A673 (cell line): Measurements from ENCODE around the gene VPS50. TPM values are rescaled to one million over a fixed set of nuclear protein-coding genes. Genes with fewer than 3 reads are reported as not detected.
A peak's percentile ranks its signal among the peaks of the same experiment; 100 is the strongest.

Source experiments
- BruUV-seq: library from RNA; stranded (reverse); fragments of 400-500 nt; replicated peaks from 2 replicates; lab custom pipeline; 2021; lab: Mats Ljungman, UMichigan
- CTCF ChIA-PET: fragments of 300-600 bp; sonication (Branson Sonifier 250); formaldehyde crosslinking; loops from one replicate; lab custom pipeline; 2022; ENCODE audit warnings: antibody characterized with exemption; lab: Charles Lee
- POLR2A ChIA-PET: fragments of 300-600 bp; sonication (Branson Sonifier 250); formaldehyde crosslinking; loops from one replicate; lab custom pipeline; 2022; ENCODE audit warnings: antibody characterized with exemption; ENCODE audit not compliant: low non-redundant PET; lab: Charles Lee
- DNase-seq: peaks from one replicate; pipeline ENCODE4 v3.0.0-alpha.2; 2015; ENCODE audit warnings: low spot score
- H3K27ac ChIP-seq: fragments of 200-600 bp; sonication (generic); 2 replicates; pipeline ENCODE4 v1.5.1; 2016; ENCODE audit warnings: mixed run types, low read depth, mild to moderate bottlenecking, mixed read lengths, antibody characterized with exemption, low read length; ENCODE audit not compliant: poor library complexity, severe bottlenecking
- H3K27me3 ChIP-seq: fragments of 200-600 bp; sonication (generic); replicated peaks from 2 replicates; pipeline ENCODE4 v1.6.1; 2017; ENCODE audit warnings: mixed run types, low read depth, mild to moderate bottlenecking, mixed read lengths, antibody characterized with exemption, low read length; ENCODE audit not compliant: insufficient read depth, poor library complexity
- H3K36me3 ChIP-seq: fragments of 200-600 bp; sonication (generic); 2 replicates; pipeline ENCODE4 v1.6.1; 2016; ENCODE audit warnings: mixed run types, mild to moderate bottlenecking, mixed read lengths, antibody characterized with exemption, low read length; ENCODE audit not compliant: insufficient read depth, poor library complexity, severe bottlenecking
- H3K4me1 ChIP-seq: fragments of 200-600 bp; sonication (generic); 2 replicates; pipeline ENCODE4 v1.6.1; 2017; ENCODE audit warnings: mixed run types, mild to moderate bottlenecking, mixed read lengths, antibody characterized with exemption, low read length; ENCODE audit not compliant: insufficient read depth, poor library complexity, severe bottlenecking
- H3K4me3 ChIP-seq: fragments of 200-600 bp; sonication (generic); 2 replicates; pipeline ENCODE4 v1.5.1; 2016; ENCODE audit warnings: low read depth, mixed run types, mild to moderate bottlenecking, mixed read lengths, low read length; ENCODE audit not compliant: poor library complexity, severe bottlenecking
- H3K9me3 ChIP-seq: fragments of 200-600 bp; sonication (generic); 2 replicates; pipeline ENCODE4 v1.6.1; 2016; ENCODE audit warnings: mixed run types, low read depth, mild to moderate bottlenecking, mixed read lengths, antibody characterized with exemption, low read length; ENCODE audit not compliant: poor library complexity, severe bottlenecking
- EZH2 ChIP-seq: fragments of 200-600 bp; sonication (generic); IDR thresholded peaks from 2 replicates; pipeline ENCODE4 v1.6.1; 2017; ENCODE audit warnings: borderline replicate concordance, low read depth, mild to moderate bottlenecking, mixed read lengths, antibody characterized with exemption, low read length; ENCODE audit not compliant: poor library complexity, severe bottlenecking
- intact Hi-C: fragments of 100-400 bp; cut with micrococcal nuclease; formaldehyde crosslinking; loops from one replicate; pipeline ENCODE4 v1.10.0; 2022; ENCODE audit not compliant: unreplicated experiment
- total RNA-seq: library from RNA; stranded (reverse); gene quantifications from 2 replicates; pipeline ENCODE4 v1.2.3, GENCODE V29; 2021
- TF ChIP-seq, protein P1 (sequence below): fragments of 300-800, 200-600 bp; sonication (generic); conservative IDR thresholded peaks from 2 replicates; pipeline ENCODE4 v1.5.1; 2017; ENCODE audit warnings: low read depth, mild to moderate bottlenecking, antibody characterized with exemption, low read length, moderate library complexity, mixed read lengths

The VPS50 gene
- total RNA-seq, 1 experiment from 2014 or later, result 19.0 TPM

DNA sequence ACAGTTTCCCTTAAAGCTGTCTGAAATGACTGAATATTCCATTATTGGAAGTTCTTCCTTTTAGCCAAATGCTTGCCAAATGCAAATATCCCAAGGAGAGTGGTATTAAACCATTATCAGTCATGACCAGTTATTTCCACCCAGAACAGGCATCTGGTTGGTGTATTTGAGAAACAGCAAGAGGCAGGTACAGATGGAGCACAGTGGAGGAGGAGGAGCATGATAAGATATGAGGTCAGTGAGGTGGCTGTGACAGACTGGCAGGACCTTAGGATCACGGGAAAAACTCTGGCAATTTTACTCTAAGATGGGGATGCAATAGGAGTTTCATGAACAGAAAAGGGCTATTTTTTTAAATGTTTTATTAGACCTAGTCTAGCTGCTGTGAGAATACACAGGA lies 12.3 kb upstream of the VPS50 start:
- Histone ChIP-seq H3K27ac (no peak overlapping the region), H3K9me3 (no peaks in the 10 kb centered on the region), H3K4me3 (no peak overlapping the region), H3K27me3 (peaks cover 64% of the 10 kb centered on the region), H3K4me1 (no peaks in the 10 kb centered on the region), H3K36me3 (no peaks in the 10 kb centered on the region)
- intact Hi-C loops, result no loop called here
- DNase-seq, result no peak
- no TSS peak for BruUV-seq
- CTCF ChIA-PET, result no interaction called here
- TF ChIP-seq, protein P1, sequence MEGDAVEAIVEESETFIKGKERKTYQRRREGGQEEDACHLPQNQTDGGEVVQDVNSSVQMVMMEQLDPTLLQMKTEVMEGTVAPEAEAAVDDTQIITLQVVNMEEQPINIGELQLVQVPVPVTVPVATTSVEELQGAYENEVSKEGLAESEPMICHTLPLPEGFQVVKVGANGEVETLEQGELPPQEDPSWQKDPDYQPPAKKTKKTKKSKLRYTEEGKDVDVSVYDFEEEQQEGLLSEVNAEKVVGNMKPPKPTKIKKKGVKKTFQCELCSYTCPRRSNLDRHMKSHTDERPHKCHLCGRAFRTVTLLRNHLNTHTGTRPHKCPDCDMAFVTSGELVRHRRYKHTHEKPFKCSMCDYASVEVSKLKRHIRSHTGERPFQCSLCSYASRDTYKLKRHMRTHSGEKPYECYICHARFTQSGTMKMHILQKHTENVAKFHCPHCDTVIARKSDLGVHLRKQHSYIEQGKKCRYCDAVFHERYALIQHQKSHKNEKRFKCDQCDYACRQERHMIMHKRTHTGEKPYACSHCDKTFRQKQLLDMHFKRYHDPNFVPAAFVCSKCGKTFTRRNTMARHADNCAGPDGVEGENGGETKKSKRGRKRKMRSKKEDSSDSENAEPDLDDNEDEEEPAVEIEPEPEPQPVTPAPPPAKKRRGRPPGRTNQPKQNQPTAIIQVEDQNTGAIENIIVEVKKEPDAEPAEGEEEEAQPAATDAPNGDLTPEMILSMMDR, result no peak
- no peak for TF ChIP-seq EZH2
- POLR2A ChIA-PET, result no interaction called here

DNA sequence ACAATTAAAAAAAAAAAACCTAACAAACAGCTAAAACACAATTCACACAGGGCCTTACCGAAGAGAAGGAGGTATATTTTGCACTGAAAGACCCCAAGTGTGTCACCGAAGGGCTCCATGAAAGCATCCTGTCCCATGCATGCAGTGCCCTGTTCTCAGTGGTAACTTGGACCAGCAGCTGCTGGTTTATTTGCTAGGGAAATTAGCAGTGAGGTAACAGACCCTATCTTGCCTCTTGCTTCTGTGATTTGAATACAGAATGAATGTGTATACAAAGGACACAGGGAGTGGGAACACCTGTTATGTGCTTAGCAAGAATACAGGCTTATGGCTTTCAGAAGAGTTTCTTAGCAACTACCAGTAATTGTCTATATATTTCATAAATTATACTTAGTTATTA lies 5.9 kb upstream of the VPS50 start, which contains the start of gene HEPACAM2:
TSS of gene HEPACAM2 (minus strand) at position 160 of the 400 bp plus-strand sequence.
- intact Hi-C loops, result no loop called here
- H3K4me3 ChIP-seq, result no peak within 1 kb of the TSS
- H3K36me3 ChIP-seq, result no peaks in the 10 kb centered on the region
- H3K27me3 ChIP-seq, result peaks cover 28% of the 10 kb centered on the region
- DNase-seq, result no peak
- no peak within 1 kb of the TSS for H3K27ac ChIP-seq
- BruUV-seq, result no TSS peak
- POLR2A ChIA-PET, result no interaction called here
- TF ChIP-seq, protein P1, result no peak
- no peak for TF ChIP-seq EZH2
- H3K4me1 ChIP-seq, result no peaks in the 10 kb centered on the region
- no peaks in the 10 kb centered on the region for H3K9me3 ChIP-seq
- CTCF ChIA-PET, result no interaction called here

DNA sequence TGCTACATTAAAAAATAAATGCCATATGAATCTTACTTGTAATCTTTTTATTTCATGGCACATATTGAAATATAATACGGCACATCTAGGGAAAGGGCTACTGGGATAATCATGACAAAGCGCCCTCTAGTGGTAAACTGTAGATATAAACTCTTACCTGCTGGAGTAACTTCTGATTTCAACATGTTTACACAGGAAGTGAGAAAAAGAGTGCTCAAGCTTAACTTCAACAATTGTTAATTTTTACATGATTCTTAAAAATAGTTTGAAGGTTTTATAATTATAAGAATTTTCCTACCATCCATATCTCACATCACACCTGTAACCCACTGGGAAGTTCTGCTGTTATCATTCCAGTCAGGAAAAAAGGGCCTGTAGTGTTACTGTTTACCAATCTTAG lies 3.9 kb upstream of the VPS50 start:
- Histone ChIP-seq H3K27ac (no peak overlapping the region), H3K4me3 (no peak overlapping the region), H3K4me1 (peaks cover 4% of the 10 kb centered on the region), H3K36me3 (no peaks in the 10 kb centered on the region), H3K9me3 (no peaks in the 10 kb centered on the region), H3K27me3 (peaks cover 18% of the 10 kb centered on the region)
- CTCF ChIA-PET, result no interaction called here
- BruUV-seq, result no TSS peak
- peak; percentile 66 for DNase-seq
- TF ChIP-seq EZH2, result no peak
- TF ChIP-seq, protein P1, result peak; percentile 82
- POLR2A ChIA-PET, result no interaction called here
- intact Hi-C loops, result loop anchor here (2.0 kb wide), 1 partner anchor 136 kb away; no protein-coding TSS in a partner anchor
